Pericardium fibroblast (primary cell): ENCODE measurements around the gene LILRA2. TPM values are rescaled to one million over a fixed set of nuclear protein-coding genes. Genes with fewer than 3 reads are reported as not detected.

ENCODE experiments used
- total RNA-seq: library from RNA; depleted of rRNA; stranded (reverse); fragments of >200 nt; gene quantifications from 2 replicates; pipeline ENCODE4 v1.2.3, GENCODE V29; 2015

Gene LILRA2
- total RNA-seq, result not detected in 2 replicates

GRCh38 chr19:54573330-54573872 lies at the start of gene LILRA2:
Gene LILRA2 (plus strand): TSS chr19:54573790. CDS start chr19:54573879, 89 bp downstream.

GRCh38 chr19:54593445-54593844 lies 19.9 kb downstream of the LILRA2 start, which contains the start of gene LILRA1:
Gene LILRA1 (plus strand): TSS chr19:54593632. CDS start chr19:54594245, 613 bp downstream.

GRCh38 chr19:54630262-54630661 lies 56.7 kb downstream of the LILRA2 start, which contains the start of gene LILRB1:
Gene LILRB1 (plus strand): TSS chr19:54630484. CDS start chr19:54631074, 590 bp downstream.

Other genes with a start within 250 kb of the LILRA2 start
- gene LILRA4, start 234.6 kb upstream of the LILRA2 start, total RNA-seq, result not detected in 2 replicates
- gene LAIR1, start 208.9 kb upstream of the LILRA2 start, total RNA-seq, result not detected in 2 replicates
- 0.23 TPM in 1 of 2 replicates, not detected in the other for gene TTYH1, start 158.3 kb upstream of the LILRA2 start, total RNA-seq
- gene LENG8, start 124.6 kb upstream of the LILRA2 start, total RNA-seq, result 32.9 and 46.9 TPM in 2 replicates
- gene LENG9, start 110.0 kb upstream of the LILRA2 start, total RNA-seq, result 10.2 and 11.6 TPM in 2 replicates
- 89.0 and 101 TPM in 2 replicates for gene CDC42EP5, start 100.5 kb upstream of the LILRA2 start, total RNA-seq
- gene LAIR2, start 71.0 kb upstream of the LILRA2 start, total RNA-seq, result not detected in 2 replicates
- gene LILRA1, start 19.8 kb downstream of the LILRA2 start, total RNA-seq, result not detected in 2 replicates
- not detected in 2 replicates for gene LILRB1, start 56.7 kb downstream of the LILRA2 start, total RNA-seq
- gene LILRB4, start 89.2 kb downstream of the LILRA2 start, total RNA-seq, result not detected in 2 replicates
- gene KIR3DL3, start 150.7 kb downstream of the LILRA2 start, total RNA-seq, result not detected in 2 replicates
- not detected in 2 replicates for gene KIR2DL3, start 164.7 kb downstream of the LILRA2 start, total RNA-seq
- not detected in 2 replicates for gene KIR2DL1, start 196.0 kb downstream of the LILRA2 start, total RNA-seq
- gene KIR2DL4, start 229.8 kb downstream of the LILRA2 start, total RNA-seq, result not detected in 2 replicates
- not detected in 2 replicates for gene KIR3DL1, start 242.7 kb downstream of the LILRA2 start, total RNA-seq